ENCODE data around the gene SLC30A1.

Gene SLC30A1

GRCh38 chr1:211580303-211580687 lies 1.3 kb upstream of the SLC30A1 start:
- POLR2A ChIA-PET, result no interaction called here
- DNase-seq (ENCODE audit: extremely low spot score), result no peak
- TF ChIP-seq CTCF (IDR thresholded peaks at IDR 0.05; ENCODE audit: control extremely low read depth, extremely low read depth, low read depth, missing control alignments), result no peak
- CTCF ChIA-PET, result interaction anchor here (0.9 to 3.2 kb wide), 9 partner anchors 8 to 455 kb away, joined by 3 to 12 read pairs (median 4); partner anchors contain the start of genes DTL and INTS7

- CTCF ChIA-PET, result interaction anchor here (0.9 to 3.2 kb wide), 10 partner anchors 9 to 78 kb away, joined by 3 to 12 read pairs (median 4); no protein-coding TSS in a partner anchor
- DNase-seq (ENCODE audit: extremely low spot score), result no peak
- TF ChIP-seq CTCF (IDR thresholded peaks at IDR 0.05; ENCODE audit: control extremely low read depth, extremely low read depth, low read depth, missing control alignments), result no peak
- POLR2A ChIA-PET, result no interaction called here
These were observed 710 bp upstream of the SLC30A1 start for GRCh38 chr1:211579440-211580302.

GRCh38 chr1:211577819-211578639 lies 932 bp downstream of the SLC30A1 start:
- TF ChIP-seq CTCF (IDR thresholded peaks at IDR 0.05; ENCODE audit: control extremely low read depth, extremely low read depth, low read depth, missing control alignments), result peak; percentile 95
- DNase-seq (ENCODE audit: extremely low spot score), result peak; percentile 80
- CTCF ChIA-PET, result interaction anchor here (0.9 to 3.2 kb wide), 8 partner anchors 11 to 77 kb away, joined by 3 to 12 read pairs (median 4); no protein-coding TSS in a partner anchor
- POLR2A ChIA-PET, result no interaction called here

GRCh38 chr1:211577277-211577818 lies 1.6 kb downstream of the SLC30A1 start:
- POLR2A ChIA-PET, result no interaction called here
- no peak for TF ChIP-seq CTCF (IDR thresholded peaks at IDR 0.05; ENCODE audit: control extremely low read depth, extremely low read depth, low read depth, missing control alignments)
- CTCF ChIA-PET, result interaction anchor here (0.7 to 1.2 kb wide), 2 partner anchors 13 to 42 kb away, joined by 3 read pairs; no protein-coding TSS in a partner anchor
- DNase-seq (ENCODE audit: extremely low spot score), result no peak

GRCh38 chr1:211576717-211577116 lies 2.2 kb downstream of the SLC30A1 start:
- DNase-seq (ENCODE audit: extremely low spot score), result no peak
- TF ChIP-seq CTCF (IDR thresholded peaks at IDR 0.05; ENCODE audit: control extremely low read depth, extremely low read depth, low read depth, missing control alignments), result no peak
- CTCF ChIA-PET, result interaction anchor here (0.7 to 1.2 kb wide), 2 partner anchors 12 to 42 kb away, joined by 3 read pairs; no protein-coding TSS in a partner anchor
- POLR2A ChIA-PET, result no interaction called here

- CTCF ChIA-PET, result interaction anchor here (1.5 kb wide), 1 partner anchor 22 kb away, joined by 3 read pairs; no protein-coding TSS in a partner anchor
- POLR2A ChIA-PET, result no interaction called here
- DNase-seq (ENCODE audit: extremely low spot score), result no peak
- TF ChIP-seq CTCF (IDR thresholded peaks at IDR 0.05; ENCODE audit: control extremely low read depth, extremely low read depth, low read depth, missing control alignments), result no peak
These were observed 4.3 kb downstream of the SLC30A1 start for GRCh38 chr1:211574705-211575104.

Measured in GM10248 (cell line).